ENCODE data around the gene SPTLC3.

Gene SPTLC3

DNA sequence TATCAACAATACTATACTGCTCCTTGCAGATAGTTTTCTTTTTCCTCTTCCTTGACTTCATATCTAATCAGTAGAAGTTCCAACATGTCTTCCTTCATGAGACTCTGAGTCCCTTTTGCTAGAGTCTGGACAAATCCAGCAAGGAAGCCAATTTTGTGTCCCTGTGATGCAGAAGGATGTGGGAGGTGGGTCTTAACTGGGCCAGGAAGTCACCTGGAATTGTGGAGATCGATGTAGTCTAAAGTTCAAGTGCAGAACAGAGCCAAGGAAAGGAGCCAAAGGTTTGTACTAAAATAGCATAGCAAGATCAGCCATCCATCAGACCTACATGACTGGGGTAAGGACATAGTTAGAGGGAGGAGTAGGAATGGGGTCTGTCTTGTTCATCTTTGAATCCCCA lies 37.6 kb downstream of the SPTLC3 start:
- Histone ChIP-seq H3K4me3 (ENCODE audit: low read depth in 1 of 5, low read length in 5 of 5) (no peak overlapping the region), H3K36me3 (ENCODE audit: control insufficient read depth in 5 of 5, insufficient read depth in 5 of 5, low read length in 5 of 5) (peaks cover 0 to 8% (median 0%) of the 10 kb centered on the region in 5 donors), H3K27ac (ENCODE audit: low read depth, low read length) (no peak overlapping the region), H3K9me3 (ENCODE audit: control insufficient read depth in 5 of 5, low read length in 5 of 5) (no peaks in the 10 kb centered on the region), H3K9ac (ENCODE audit: low read length in 5 of 5) (no peak overlapping the region), H3K27me3 (ENCODE audit: control insufficient read depth in 5 of 5, insufficient read depth in 4 of 5, low read length in 5 of 5) (no peaks in the 10 kb centered on the region), H3K4me1 (ENCODE audit: control insufficient read depth in 5 of 5, insufficient read depth in 5 of 5, low read length in 5 of 5) (peaks cover 0 to 10% (median 0%) of the 10 kb centered on the region in 5 donors)

DNA sequence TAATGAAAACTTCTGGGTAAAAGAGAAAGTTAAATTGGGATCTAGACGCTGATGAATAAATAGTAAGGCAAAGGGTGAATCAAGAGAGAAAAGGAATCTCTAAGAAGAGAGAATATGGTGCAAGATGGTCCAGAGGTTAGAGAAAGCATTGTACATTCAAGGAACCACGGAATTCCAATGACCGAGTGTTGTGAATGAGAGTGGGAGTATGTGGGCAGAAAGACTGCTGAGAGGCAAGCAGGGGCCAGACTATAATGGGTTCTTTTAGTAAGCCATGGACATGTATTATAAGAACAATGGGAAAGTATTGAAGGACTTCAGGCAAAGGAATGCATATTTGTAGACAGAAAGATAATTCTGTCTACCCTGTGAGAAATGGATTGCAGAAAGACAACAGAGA lies 45.2 kb downstream of the SPTLC3 start:
- H3K4me3 ChIP-seq (ENCODE audit: low read depth in 1 of 5, low read length in 5 of 5) = no peak overlapping the region
- no peaks in the 10 kb centered on the region for H3K4me1 ChIP-seq (ENCODE audit: control insufficient read depth in 5 of 5, insufficient read depth in 5 of 5, low read length in 5 of 5)
- no peaks in the 10 kb centered on the region for H3K9me3 ChIP-seq (ENCODE audit: control insufficient read depth in 5 of 5, low read length in 5 of 5)
- H3K9ac ChIP-seq (ENCODE audit: low read length in 5 of 5) = no peak overlapping the region
- no peak overlapping the region for H3K27ac ChIP-seq (ENCODE audit: low read depth, low read length)
- no peaks in the 10 kb centered on the region for H3K27me3 ChIP-seq (ENCODE audit: control insufficient read depth in 5 of 5, insufficient read depth in 4 of 5, low read length in 5 of 5)
- peaks cover 0 to 6% (median 0%) of the 10 kb centered on the region in 5 donors for H3K36me3 ChIP-seq (ENCODE audit: control insufficient read depth in 5 of 5, insufficient read depth in 5 of 5, low read length in 5 of 5)

DNA sequence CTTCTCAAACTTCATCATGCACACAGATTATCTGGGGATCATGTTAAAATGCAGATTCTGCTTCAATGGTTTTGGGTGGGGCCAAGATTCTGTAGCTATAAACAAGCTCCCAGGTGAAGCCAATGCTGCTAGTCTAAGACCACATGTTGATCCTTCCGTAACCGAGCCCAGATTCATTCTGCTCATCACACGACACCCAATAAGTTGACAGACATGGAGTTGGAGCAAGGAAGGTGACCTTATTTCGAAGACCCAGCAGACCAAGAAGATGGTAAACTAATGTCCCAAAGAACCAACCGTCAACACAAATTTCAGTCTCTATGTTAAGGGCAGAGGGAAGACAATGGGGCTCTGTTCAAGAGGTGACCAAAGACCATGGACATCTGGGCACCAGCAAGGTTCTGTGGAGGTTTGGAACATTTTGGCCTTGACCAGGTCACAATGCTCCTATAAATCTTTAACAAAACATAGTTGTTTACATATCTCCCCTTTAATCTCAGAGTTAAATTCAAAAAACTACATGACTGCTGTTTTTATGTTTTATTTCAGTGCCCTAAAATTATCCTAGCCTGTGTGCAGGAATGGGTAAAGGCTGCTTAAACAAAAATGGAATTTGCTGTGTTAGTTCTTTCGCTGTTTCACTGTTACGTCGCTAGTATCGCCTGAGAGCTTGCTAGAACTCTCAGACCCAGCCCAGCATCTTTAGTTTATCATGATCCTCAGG lies 50.1 kb downstream of the SPTLC3 start:
- Histone ChIP-seq H3K4me1 (ENCODE audit: control insufficient read depth in 5 of 5, insufficient read depth in 5 of 5, low read length in 5 of 5) (peaks cover 0 to 6% (median 0%) of the 10 kb centered on the region in 5 donors), H3K27ac (ENCODE audit: low read depth, low read length) (no peak overlapping the region), H3K9me3 (ENCODE audit: control insufficient read depth in 5 of 5, low read length in 5 of 5) (no peaks in the 10 kb centered on the region), H3K9ac (ENCODE audit: low read length in 5 of 5) (no peak overlapping the region), H3K36me3 (ENCODE audit: control insufficient read depth in 5 of 5, insufficient read depth in 5 of 5, low read length in 5 of 5) (no peaks in the 10 kb centered on the region), H3K27me3 (ENCODE audit: control insufficient read depth in 5 of 5, insufficient read depth in 4 of 5, low read length in 5 of 5) (no peaks in the 10 kb centered on the region), H3K4me3 (ENCODE audit: low read depth in 1 of 5, low read length in 5 of 5) (no peak overlapping the region)

DNA sequence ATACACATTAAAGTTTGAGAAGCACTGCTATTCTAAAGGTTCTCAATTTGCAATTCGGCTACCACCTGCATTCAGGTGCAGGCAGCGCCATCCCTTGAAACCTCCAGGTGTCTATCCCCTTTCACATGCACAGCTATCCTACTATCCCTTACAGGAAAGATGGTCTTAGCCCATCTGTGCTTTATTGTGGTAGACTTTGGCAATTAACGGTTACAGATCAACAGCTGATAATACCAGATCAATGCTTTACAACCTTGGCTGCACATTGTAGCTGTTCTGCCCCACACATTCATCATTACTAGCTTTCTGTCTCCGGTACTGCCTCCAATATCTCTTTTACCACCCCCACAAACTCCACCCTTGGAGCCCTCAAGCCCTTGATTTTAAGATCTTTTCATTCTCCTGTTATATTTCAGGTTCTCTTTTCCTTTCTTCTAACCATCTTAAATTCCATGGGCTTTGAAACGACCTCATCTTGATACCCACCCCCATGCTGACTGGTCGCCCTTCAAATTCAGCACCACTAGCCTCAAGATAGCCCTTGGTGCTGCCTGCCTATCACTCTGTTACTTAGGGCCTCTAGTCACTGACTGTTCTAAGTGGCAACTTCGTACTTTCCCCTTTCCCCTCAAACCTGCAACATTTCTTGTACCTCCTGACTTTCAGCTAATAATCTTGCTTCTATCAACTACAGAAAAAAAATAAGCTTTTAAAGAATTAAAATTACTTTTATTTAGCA lies 50.8 kb downstream of the SPTLC3 start:
- peaks cover 0 to 6% (median 0%) of the 10 kb centered on the region in 5 donors for H3K4me1 ChIP-seq (ENCODE audit: control insufficient read depth in 5 of 5, insufficient read depth in 5 of 5, low read length in 5 of 5)
- H3K27me3 ChIP-seq (ENCODE audit: control insufficient read depth in 5 of 5, insufficient read depth in 4 of 5, low read length in 5 of 5) = no peaks in the 10 kb centered on the region
- no peaks in the 10 kb centered on the region for H3K9me3 ChIP-seq (ENCODE audit: control insufficient read depth in 5 of 5, low read length in 5 of 5)
- H3K36me3 ChIP-seq (ENCODE audit: control insufficient read depth in 5 of 5, insufficient read depth in 5 of 5, low read length in 5 of 5) = no peaks in the 10 kb centered on the region
- H3K27ac ChIP-seq (ENCODE audit: low read depth, low read length) = no peak overlapping the region
- H3K4me3 ChIP-seq (ENCODE audit: low read depth in 1 of 5, low read length in 5 of 5) = no peak overlapping the region
- H3K9ac ChIP-seq (ENCODE audit: low read length in 5 of 5) = no peak overlapping the region

DNA sequence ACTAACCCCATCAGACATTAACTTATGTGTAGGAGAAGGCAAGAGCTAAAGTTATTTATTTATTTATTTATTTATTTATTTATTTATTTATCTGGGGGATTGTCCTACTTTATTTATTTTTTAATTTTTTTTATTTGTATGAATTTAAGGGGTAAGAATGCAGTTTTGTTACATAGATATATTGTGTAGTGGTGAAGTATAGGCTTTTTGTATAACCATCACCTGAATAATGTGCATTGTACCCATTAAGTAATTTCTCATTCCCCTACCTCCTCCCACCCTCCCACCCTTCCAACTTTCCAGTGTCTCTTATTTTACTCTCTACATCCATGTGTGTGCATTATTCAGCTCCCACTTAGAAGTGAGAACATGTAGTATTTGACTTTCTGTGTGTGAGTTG lies 51.6 kb downstream of the SPTLC3 start:
- no peak overlapping the region for H3K9ac ChIP-seq (ENCODE audit: low read length in 5 of 5)
- no peak overlapping the region for H3K4me3 ChIP-seq (ENCODE audit: low read depth in 1 of 5, low read length in 5 of 5)
- no peak overlapping the region for H3K27ac ChIP-seq (ENCODE audit: low read depth, low read length)
- H3K27me3 ChIP-seq (ENCODE audit: control insufficient read depth in 5 of 5, insufficient read depth in 4 of 5, low read length in 5 of 5) = no peaks in the 10 kb centered on the region
- no peaks in the 10 kb centered on the region for H3K9me3 ChIP-seq (ENCODE audit: control insufficient read depth in 5 of 5, low read length in 5 of 5)
- H3K36me3 ChIP-seq (ENCODE audit: control insufficient read depth in 5 of 5, insufficient read depth in 5 of 5, low read length in 5 of 5) = no peaks in the 10 kb centered on the region
- peaks cover 0 to 6% (median 0%) of the 10 kb centered on the region in 5 donors for H3K4me1 ChIP-seq (ENCODE audit: control insufficient read depth in 5 of 5, insufficient read depth in 5 of 5, low read length in 5 of 5)

DNA sequence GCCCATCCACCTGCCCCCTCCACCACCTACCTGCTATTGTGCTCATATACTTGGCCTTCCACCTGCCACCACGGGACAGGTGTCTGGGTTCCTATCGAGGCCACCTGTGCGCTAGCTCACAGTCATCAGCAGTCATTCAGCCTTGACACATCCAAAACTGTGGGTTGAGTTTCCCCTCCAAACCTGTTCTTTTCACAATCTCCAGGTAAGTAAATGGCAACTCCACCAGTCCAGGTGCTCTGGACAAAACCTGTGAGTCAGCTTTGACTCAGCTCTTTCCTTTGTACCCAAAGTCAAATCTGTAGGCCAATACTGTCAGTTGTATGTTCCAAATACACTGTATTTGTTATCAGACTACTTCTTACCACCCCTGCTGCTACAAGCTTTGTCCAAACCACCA lies 52.6 kb downstream of the SPTLC3 start:
- no peak overlapping the region for H3K4me3 ChIP-seq (ENCODE audit: low read depth in 1 of 5, low read length in 5 of 5)
- no peaks in the 10 kb centered on the region for H3K27me3 ChIP-seq (ENCODE audit: control insufficient read depth in 5 of 5, insufficient read depth in 4 of 5, low read length in 5 of 5)
- H3K36me3 ChIP-seq (ENCODE audit: control insufficient read depth in 5 of 5, insufficient read depth in 5 of 5, low read length in 5 of 5) = no peaks in the 10 kb centered on the region
- H3K4me1 ChIP-seq (ENCODE audit: control insufficient read depth in 5 of 5, insufficient read depth in 5 of 5, low read length in 5 of 5) = peaks cover 0 to 6% (median 0%) of the 10 kb centered on the region in 5 donors
- no peak overlapping the region for H3K9ac ChIP-seq (ENCODE audit: low read length in 5 of 5)
- H3K9me3 ChIP-seq (ENCODE audit: control insufficient read depth in 5 of 5, low read length in 5 of 5) = peaks cover 0 to 3% (median 0%) of the 10 kb centered on the region in 5 donors
- no peak overlapping the region for H3K27ac ChIP-seq (ENCODE audit: low read depth, low read length)

DNA sequence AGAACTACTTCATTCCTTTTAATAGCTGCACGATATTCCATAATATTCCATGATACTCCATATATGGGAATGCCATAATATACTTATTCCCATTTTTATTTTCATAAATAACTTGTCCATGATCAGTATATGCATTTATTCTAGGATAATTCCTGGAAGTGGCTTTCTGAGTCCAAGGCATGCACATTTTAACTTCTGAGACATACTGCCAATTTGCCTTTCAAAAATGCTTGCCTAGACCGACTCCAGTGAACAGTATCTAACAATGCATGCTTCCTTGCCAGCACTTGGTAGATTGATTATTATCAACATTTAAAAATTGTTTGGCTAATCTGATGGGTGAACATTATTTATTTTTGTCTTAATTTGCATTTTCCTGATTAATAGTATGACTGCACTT lies 54.0 kb downstream of the SPTLC3 start:
- Histone ChIP-seq H3K27me3 (ENCODE audit: control insufficient read depth in 5 of 5, insufficient read depth in 4 of 5, low read length in 5 of 5) (no peaks in the 10 kb centered on the region), H3K27ac (ENCODE audit: low read depth, low read length) (no peak overlapping the region), H3K9me3 (ENCODE audit: control insufficient read depth in 5 of 5, low read length in 5 of 5) (peaks cover 0 to 3% (median 0%) of the 10 kb centered on the region in 5 donors), H3K4me1 (ENCODE audit: control insufficient read depth in 5 of 5, insufficient read depth in 5 of 5, low read length in 5 of 5) (peaks cover 0 to 6% (median 0%) of the 10 kb centered on the region in 5 donors), H3K36me3 (ENCODE audit: control insufficient read depth in 5 of 5, insufficient read depth in 5 of 5, low read length in 5 of 5) (no peaks in the 10 kb centered on the region), H3K4me3 (ENCODE audit: low read depth in 1 of 5, low read length in 5 of 5) (no peak overlapping the region), H3K9ac (ENCODE audit: low read length in 5 of 5) (no peak overlapping the region)

DNA sequence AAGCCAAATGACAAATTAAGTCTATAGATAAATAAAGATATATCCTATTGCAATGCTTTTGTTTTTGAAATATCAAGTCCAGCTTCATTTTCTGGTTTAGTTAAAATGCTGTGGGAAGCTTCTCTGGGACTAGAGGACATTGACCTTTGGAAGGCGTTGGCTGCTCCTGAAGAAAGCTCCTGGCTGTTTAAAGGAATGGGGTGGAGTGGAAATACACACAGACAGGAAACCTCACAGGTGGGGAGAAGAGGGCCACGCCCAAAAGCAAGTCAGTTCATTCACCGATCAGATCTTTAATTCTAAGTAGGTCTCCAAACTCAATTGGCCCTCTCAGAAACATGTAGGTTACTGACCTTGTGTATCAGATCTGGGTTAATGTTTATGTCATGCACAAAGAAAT lies 59.6 kb downstream of the SPTLC3 start:
- H3K9ac ChIP-seq (ENCODE audit: low read length in 5 of 5) = no peak overlapping the region
- H3K27me3 ChIP-seq (ENCODE audit: control insufficient read depth in 5 of 5, insufficient read depth in 4 of 5, low read length in 5 of 5) = no peaks in the 10 kb centered on the region
- H3K9me3 ChIP-seq (ENCODE audit: control insufficient read depth in 5 of 5, low read length in 5 of 5) = peaks cover 0 to 3% (median 0%) of the 10 kb centered on the region in 5 donors
- peaks cover 0 to 4% (median 0%) of the 10 kb centered on the region in 5 donors for H3K4me1 ChIP-seq (ENCODE audit: control insufficient read depth in 5 of 5, insufficient read depth in 5 of 5, low read length in 5 of 5)
- H3K36me3 ChIP-seq (ENCODE audit: control insufficient read depth in 5 of 5, insufficient read depth in 5 of 5, low read length in 5 of 5) = peaks cover 0 to 6% (median 0%) of the 10 kb centered on the region in 5 donors
- no peak overlapping the region for H3K4me3 ChIP-seq (ENCODE audit: low read depth in 1 of 5, low read length in 5 of 5)
- no peak overlapping the region for H3K27ac ChIP-seq (ENCODE audit: low read depth, low read length)

DNA sequence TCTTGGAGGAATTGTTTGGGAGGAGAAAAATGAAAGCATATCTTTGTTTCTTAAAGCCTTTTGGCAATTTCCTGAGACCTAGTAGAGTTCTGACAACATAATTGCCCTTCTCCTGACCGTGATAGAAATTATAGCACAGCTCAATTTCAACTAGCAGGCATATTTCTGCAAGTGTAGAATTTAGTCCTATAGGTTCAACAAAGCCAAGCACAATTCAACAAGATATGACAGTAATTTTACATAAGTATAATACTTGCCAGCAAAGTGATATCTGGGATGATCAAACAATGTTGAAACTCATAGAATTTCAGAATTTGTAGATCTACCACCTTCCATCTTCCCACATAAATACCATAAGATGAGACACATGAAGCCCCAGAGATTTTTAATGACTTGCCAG lies 73.1 kb downstream of the SPTLC3 start:
- no peaks in the 10 kb centered on the region for H3K27me3 ChIP-seq (ENCODE audit: control insufficient read depth in 5 of 5, insufficient read depth in 4 of 5, low read length in 5 of 5)
- no peaks in the 10 kb centered on the region for H3K9me3 ChIP-seq (ENCODE audit: control insufficient read depth in 5 of 5, low read length in 5 of 5)
- peaks cover 0 to 4% (median 0%) of the 10 kb centered on the region in 5 donors for H3K36me3 ChIP-seq (ENCODE audit: control insufficient read depth in 5 of 5, insufficient read depth in 5 of 5, low read length in 5 of 5)
- no peak overlapping the region for H3K4me3 ChIP-seq (ENCODE audit: low read depth in 1 of 5, low read length in 5 of 5)
- H3K27ac ChIP-seq (ENCODE audit: low read depth, low read length) = no peak overlapping the region
- no peak overlapping the region for H3K9ac ChIP-seq (ENCODE audit: low read length in 5 of 5)
- no peaks in the 10 kb centered on the region for H3K4me1 ChIP-seq (ENCODE audit: control insufficient read depth in 5 of 5, insufficient read depth in 5 of 5, low read length in 5 of 5)

DNA sequence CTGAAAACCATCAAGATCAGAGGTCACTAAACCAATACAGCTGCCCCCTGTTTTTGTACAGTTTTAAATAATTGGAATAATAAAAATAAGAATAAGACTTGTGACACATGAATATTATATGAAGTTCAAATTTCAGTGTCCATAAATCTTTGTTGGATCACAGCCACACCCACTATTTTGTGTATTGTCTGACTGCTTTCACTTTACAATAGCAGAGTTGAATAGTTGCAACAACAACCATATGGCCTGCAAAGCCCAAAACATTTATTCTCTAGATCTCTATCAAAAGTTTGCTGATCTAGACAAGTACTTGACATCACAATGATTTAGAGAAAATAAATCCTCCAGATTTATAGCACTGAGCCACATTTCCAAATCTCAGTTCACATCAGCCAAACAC lies 73.6 kb downstream of the SPTLC3 start:
- Histone ChIP-seq H3K4me3 (ENCODE audit: low read depth in 1 of 5, low read length in 5 of 5) (no peak overlapping the region), H3K4me1 (ENCODE audit: control insufficient read depth in 5 of 5, insufficient read depth in 5 of 5, low read length in 5 of 5) (no peaks in the 10 kb centered on the region), H3K9ac (ENCODE audit: low read length in 5 of 5) (no peak overlapping the region), H3K36me3 (ENCODE audit: control insufficient read depth in 5 of 5, insufficient read depth in 5 of 5, low read length in 5 of 5) (peaks cover 0 to 4% (median 0%) of the 10 kb centered on the region in 5 donors), H3K9me3 (ENCODE audit: control insufficient read depth in 5 of 5, low read length in 5 of 5) (no peaks in the 10 kb centered on the region), H3K27me3 (ENCODE audit: control insufficient read depth in 5 of 5, insufficient read depth in 4 of 5, low read length in 5 of 5) (no peaks in the 10 kb centered on the region), H3K27ac (ENCODE audit: low read depth, low read length) (no peak overlapping the region)

Measured in subcutaneous abdominal adipose tissue (tissue), 5 donors.